NCI-H1694 treated with DMSO at 0.1 percent for 48 hours (cell line): ENCODE results near the gene XAB2.

ENCODE experiments used
- DNase-seq: peaks from one replicate; lab custom pipeline; 2025; lab: John Stamatoyannopoulos, UW

The XAB2 gene

DNA sequence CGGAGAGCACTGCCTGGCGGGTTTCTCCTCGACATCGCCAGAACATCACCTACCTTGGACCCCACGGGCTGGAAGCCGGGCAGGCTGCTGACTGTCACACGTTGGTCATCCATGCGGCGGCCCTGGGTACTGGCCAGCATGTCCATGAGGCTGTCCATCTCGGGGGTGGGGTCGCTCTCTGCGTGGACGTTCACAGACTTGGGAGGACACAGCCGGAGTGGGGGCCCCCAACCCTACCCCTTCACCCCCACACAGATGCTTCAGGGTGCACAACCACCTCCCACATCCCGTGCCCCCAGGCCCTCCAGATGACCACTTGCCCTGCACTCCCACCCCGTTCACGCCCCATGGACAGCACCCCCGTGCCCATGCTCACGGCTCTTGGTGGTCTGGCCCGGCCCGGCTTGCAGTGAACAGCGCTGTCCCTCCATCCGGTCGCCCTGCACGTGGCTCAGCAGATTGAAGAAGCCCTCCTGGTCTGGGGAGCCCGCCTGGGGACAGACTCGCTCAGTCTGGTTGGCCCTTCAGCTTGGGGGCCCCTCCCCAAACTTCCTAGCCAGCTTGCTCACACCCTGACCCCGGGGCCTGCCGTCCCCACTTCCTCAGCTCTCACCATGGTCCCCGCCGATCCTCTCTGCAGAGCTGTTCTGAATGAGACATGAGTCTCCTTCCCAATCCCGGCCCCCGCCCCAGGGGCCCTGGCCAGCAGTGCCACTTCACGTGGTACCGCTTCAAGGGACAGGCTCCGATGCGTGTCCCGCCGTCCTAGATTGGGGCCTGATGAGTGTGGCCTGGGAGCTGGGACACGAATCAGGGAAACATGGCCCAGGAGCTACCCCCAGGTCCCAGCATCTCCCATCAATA, 3.2 kb upstream of the XAB2 start:
- DNase-seq: no peak

- DNase-seq: no peak
Measured at GRCh38 chr19:7631577-7631976, 2.2 kb upstream of the XAB2 start.

- no peak for DNase-seq
Measured at GRCh38 chr19:7628589-7629311, 595 bp downstream of the XAB2 start.

GRCh38 chr19:7627166-7627565, 2.2 kb downstream of the XAB2 start:
- DNase-seq: no peak

DNA sequence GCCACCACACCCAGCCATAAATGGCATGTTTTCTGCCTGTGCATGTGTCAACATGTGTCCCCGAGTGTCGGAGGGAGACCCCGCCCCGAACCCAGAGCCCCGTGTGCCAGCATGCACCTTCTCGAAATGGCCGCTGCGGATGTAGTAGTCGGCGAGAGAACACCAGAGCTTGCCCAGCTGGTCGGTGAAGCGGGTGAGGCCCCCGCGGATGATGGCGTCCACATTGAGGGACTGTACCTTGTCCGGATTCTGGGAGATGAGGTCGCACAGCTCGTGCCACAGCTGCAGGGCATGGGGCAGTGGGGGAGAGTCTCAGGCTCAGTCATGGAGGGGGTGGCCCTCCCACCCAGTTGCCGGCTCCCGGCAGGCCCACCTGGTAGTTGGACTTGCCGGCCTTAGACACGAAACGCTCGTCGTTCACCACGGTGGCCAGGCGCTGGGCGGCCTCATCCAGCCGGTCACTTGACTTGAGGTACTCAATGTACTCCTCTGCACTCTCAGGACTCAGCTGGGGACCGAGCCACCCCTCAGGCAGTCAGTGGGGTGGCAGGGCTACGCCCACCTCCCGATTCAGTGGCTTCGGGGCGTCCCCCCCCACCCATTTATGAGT, 3.5 kb downstream of the XAB2 start:
- no peak for DNase-seq

DNA sequence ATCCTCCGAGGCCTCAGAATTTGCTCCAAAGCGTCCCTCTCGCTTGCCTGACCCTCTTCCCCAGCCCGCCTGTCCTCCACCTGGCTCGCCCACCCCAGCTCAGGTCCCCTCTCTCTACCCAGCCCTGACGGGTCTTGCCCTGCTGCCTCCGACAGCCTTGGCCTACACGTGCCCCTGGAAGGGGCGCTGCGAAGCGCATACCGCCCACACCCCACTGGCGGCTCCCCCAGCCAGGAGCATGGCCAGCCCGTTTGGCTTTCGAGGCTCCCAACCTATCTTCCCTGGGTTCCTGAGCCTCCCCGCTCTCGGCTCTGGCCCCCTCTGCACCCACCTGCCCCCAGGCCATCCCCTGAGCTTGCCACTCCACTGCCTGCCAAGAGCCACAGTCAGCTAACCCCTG, 4.5 kb downstream of the XAB2 start:
- DNase-seq: no peak

GRCh38 chr19:7623725-7624603, 5.4 kb downstream of the XAB2 start:
- DNase-seq: no peak

GRCh38 chr19:7622933-7623685, 6.2 kb downstream of the XAB2 start:
- no peak for DNase-seq

- no peak for DNase-seq
Measured at GRCh38 chr19:7620442-7621412, 8.6 kb downstream of the XAB2 start.

DNA sequence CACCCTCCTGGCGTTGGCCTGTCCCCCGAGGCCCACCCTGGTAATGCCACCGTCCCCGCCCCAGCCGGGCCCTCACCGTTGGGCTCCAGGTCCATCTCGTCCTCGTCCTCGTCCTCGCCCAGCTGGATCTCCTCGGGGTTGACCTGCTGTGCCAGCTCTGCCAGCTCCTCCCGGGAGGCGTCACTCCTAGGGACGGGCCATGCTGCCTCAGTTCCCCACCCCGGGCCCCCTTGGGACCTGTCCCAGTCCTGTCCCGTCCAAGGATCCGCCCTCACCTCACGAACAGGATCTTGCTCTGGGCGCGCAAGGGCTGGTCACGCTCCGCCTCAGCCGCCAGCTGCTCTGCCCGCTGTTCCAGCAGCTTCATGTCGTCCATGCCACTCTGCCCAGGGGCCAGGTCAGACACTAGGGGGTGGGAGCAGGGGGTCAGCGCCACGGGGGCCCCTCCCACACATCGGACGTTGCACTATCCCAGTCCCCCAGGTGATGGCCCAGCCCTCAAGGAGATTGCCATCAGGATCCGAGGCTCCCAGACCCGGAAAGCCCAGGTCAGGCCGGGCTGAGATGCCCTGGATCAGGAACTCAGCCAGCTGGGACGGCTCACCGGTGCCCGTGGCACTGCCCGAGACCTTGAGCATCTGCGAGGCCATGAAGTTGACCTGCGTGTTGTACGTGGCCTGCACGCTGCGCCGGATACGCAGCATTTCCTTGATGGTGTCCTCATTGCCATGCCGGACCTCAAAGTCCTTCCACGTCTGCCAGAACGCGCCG, 9.5 kb downstream of the XAB2 start:
- no peak for DNase-seq

DNA sequence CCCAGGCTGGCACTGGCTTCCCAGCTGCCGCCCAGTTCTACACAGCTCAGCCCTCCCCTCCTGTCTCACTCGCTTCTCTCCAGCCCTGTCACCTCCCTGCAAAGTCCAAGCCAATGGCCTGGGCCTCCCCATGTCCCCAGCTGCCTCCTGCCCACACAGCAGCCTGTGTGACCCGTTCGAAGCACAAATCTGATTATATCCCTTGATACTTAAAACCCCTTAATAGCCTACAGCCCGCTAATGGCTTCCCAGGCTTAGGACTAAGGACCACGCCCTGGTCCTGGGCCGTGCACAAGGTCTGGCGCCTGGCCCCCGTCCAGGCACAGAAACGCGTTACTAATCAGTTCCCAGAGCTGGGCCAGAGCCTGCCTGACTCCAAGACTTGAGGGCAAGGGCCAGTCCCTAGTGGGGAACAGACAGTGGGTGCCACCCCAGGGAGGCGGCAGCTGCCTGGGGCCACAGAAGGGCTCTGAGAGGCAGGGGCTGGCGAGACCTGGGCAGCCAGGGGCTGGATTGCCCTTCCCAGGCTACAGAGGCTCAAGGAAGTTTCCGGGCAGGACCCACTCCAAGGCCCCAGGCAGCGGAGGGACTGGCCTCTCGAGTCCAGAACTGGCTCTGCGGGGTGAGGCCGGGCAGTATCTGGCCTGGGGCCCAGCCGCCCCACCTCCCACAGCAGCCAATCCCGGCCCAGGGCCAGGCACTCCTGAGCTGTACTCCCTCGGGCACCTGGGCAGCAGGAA, 10.4 kb downstream of the XAB2 start:
- no peak for DNase-seq

DNA sequence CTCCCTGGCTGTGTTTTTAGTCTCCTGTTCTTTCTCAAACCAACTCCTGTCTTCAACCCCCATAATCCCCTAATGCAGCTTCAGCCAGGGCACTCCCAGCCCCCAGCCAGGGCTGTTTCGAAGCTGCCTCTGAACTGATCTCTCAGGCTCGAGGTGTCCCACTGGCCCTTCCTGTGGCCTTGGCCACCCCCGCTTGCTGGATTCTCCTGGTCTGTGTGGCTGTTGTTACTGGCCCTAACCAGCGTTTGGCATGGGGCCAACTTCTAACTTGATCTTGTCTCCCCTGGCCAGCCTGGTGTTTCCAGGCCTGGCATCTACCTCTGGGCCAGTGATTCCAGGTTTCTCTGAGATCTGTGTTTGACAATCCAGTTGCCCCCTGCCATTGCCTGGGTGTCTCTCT, 11.0 kb downstream of the XAB2 start:
- DNase-seq: no peak

- DNase-seq: no peak
Measured at GRCh38 chr19:7617735-7618134, 11.6 kb downstream of the XAB2 start.

GRCh38 chr19:7617172-7617571, 12.2 kb downstream of the XAB2 start:
- no peak for DNase-seq

DNA sequence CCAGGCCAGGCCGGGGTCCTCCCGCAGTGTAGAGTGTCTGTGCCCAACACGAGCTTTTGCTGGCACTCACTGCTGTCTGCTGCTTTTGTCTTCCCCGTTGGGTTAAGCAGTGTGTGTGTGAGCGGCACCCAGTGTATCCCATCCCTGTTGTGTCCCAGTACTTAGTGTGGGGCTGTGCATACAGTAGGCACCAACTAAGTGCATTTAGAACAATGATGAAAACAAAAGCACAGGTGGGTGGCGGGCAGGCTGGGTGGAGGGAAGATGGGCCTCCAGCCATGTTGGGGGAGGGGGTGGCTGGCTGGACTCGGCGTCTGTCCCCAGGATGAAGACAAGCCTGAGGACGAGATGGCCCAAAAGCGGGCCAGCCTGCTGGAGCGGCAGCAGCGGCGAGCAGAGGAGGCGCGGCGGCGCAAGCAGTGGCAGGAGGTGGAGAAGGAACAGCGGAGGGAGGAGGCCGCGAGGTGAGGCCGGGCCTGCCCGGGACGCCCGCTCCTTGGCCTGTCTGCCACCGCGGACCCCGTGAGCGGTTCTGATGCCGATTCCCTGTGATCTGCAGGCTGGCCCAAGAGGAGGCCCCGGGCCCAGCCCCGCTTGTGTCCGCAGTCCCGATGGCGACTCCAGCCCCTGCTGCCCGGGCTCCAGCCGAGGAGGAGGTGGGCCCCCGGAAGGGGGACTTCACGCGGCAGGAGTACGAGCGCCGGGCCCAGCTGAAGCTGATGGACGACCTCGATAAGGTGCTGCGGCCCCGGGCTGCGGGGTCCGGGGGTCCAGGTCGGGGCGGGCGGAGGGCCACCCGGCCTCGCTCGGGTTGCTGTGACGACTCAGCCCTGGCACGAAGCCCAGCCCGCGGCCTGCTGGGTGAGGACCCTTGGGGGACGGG, 14.2 kb downstream of the XAB2 start:
- DNase-seq: no peak

DNA sequence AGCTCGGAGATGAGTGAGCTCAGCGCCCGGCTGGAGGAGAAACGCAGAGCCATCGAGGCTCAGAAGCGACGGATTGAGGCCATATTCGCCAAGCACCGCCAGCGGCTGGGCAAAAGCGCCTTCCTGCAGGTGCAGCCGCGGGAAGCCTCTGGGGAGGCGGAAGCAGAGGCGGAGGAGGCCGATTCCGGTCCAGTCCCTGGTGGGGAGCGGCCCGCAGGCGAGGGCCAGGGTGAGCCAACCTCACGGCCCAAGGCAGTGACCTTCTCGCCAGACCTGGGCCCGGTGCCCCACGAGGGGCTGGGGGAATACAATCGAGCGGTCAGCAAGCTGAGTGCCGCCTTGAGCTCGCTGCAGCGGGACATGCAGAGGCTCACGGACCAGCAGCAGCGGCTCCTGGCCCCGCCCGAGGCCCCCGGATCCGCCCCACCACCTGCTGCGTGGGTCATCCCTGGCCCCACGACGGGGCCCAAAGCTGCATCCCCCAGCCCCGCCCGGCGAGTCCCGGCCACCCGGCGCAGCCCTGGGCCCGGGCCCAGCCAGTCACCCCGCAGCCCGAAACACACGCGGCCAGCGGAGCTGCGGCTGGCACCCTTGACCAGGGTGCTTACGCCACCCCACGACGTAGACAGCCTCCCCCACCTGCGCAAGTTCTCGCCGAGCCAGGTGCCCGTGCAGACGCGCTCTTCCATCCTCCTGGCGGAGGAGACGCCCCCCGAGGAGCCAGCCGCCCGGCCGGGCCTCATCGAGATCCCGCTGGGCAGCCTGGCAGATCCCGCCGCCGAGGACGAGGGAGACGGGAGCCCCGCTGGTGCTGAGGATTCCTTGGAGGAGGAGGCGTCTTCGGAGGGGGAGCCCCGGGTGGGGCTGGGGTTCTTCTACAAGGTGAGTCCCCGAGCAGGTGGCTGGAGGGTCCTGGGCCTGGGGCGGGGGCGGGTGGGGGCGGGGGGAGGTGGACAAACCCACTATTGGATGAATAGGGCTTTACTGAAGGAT, 16.8 kb downstream of the XAB2 start:
- DNase-seq: no peak
